Activated B cell treated with CpG ODN at 0.5 μM for 24 hours (primary cell): ENCODE measurements around the gene SPATA4. TPM values are rescaled to one million over a fixed set of nuclear protein-coding genes. Genes with fewer than 3 reads are reported as not detected.

Source experiments
- ATAC-seq: fragments of 200-7000 bp; cut with Tn5 transposase; one replicate; pipeline ENCODE4 v1.10.0; 2021; ENCODE audit warnings: low read depth, mild to moderate bottlenecking, moderate library complexity
- CTCF ChIA-PET: fragments of 350-600 bp; sonication (Branson Sonifier 250); formaldehyde crosslinking; loops from one replicate; lab custom pipeline; 2021; ENCODE audit warnings: antibody characterized with exemption; lab: Charles Lee
- POLR2A ChIA-PET: fragments of 350-600 bp; sonication (Branson Sonifier 250); formaldehyde crosslinking; loops from one replicate; lab custom pipeline; 2021; ENCODE audit warnings: antibody characterized with exemption; lab: Charles Lee
- DNase-seq: peaks from one replicate; pipeline ENCODE4 v3.0.0; 2022
- H3K27ac Mint-ChIP-seq: one replicate; pipeline ENCODE4 v1.8.0; 2020; ENCODE audit warnings: mixed read lengths
- H3K27me3 Mint-ChIP-seq: one replicate; pipeline ENCODE4 v1.8.0; 2021; ENCODE audit warnings: mixed read lengths
- H3K36me3 Mint-ChIP-seq: one replicate; pipeline ENCODE4 v1.8.0; 2021; ENCODE audit warnings: low read depth, mixed read lengths
- H3K4me1 Mint-ChIP-seq: one replicate; pipeline ENCODE4 v1.8.0; 2021; ENCODE audit warnings: mixed read lengths
- H3K4me3 Mint-ChIP-seq: one replicate; pipeline ENCODE4 v1.8.0; 2020; ENCODE audit warnings: mild to moderate bottlenecking, mixed read lengths
- H3K9me3 Mint-ChIP-seq: one replicate; pipeline ENCODE4 v1.8.0; 2020; ENCODE audit warnings: mixed read lengths
- CTCF ChIP-seq: fragments of 200-600 bp; IDR thresholded peaks from one replicate; pipeline ENCODE4 v1.8.0; 2022; ENCODE audit warnings: antibody characterized with exemption, mild to moderate bottlenecking
- intact Hi-C: fragments of 100-400 bp; cut with micrococcal nuclease; formaldehyde crosslinking; loops from one replicate; pipeline ENCODE4 v1.15.1; 2024
- total RNA-seq: library from RNA; stranded (reverse); gene quantifications from 2 replicates; pipeline ENCODE4 v1.2.3, GENCODE V29; 2022

SPATA4 gene
- total RNA-seq, 1 donor from 2014 or later = not detected

DNA sequence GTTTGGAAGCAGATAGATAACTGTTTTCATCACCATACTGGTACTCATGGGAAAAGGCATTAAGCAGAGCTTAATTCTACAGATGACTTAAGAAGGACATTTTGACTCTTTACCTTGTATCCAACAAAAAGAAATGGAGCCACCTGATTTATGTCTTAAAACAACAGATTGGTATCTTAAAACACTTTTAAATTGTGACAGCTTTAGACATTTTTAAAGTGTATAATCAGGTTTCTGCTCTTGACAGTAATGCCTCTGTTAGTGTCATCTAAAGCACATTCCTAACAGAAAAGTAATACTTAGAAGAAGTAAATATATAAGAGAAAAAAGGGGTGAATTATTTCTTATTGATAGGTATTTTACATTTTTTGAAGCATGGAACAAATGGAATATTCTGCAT is 55.9 kb downstream of the SPATA4 start:
- DNase-seq (no peak), ATAC-seq (no peak)
- no peaks in the 10 kb centered on the region for H3K36me3 Mint-ChIP-seq
- intact Hi-C loops = no loop called here
- no peak overlapping the region for H3K27ac Mint-ChIP-seq
- no peaks in the 10 kb centered on the region for H3K9me3 Mint-ChIP-seq
- H3K4me3 Mint-ChIP-seq = no peak overlapping the region
- CTCF ChIA-PET = no interaction called here
- H3K27me3 Mint-ChIP-seq = no peaks in the 10 kb centered on the region
- TF ChIP-seq CTCF = no peak
- H3K4me1 Mint-ChIP-seq = no peaks in the 10 kb centered on the region
- POLR2A ChIA-PET = no interaction called here

- Mint-ChIP-seq H3K27me3 (no peaks in the 10 kb centered on the region), H3K36me3 (no peaks in the 10 kb centered on the region), H3K4me3 (no peak overlapping the region), H3K9me3 (no peaks in the 10 kb centered on the region), H3K4me1 (no peaks in the 10 kb centered on the region), H3K27ac (no peak overlapping the region)
- intact Hi-C loops = no loop called here
- CTCF ChIA-PET = no interaction called here
- ATAC-seq = no peak
- TF ChIP-seq CTCF = no peak
- no peak for DNase-seq
- POLR2A ChIA-PET = no interaction called here
These were observed 57.8 kb downstream of the SPATA4 start for GRCh38 chr4:176137631-176138030.

- ATAC-seq = no peak
- no peaks in the 10 kb centered on the region for H3K27me3 Mint-ChIP-seq
- TF ChIP-seq CTCF = no peak
- CTCF ChIA-PET = no interaction called here
- H3K4me3 Mint-ChIP-seq = no peak overlapping the region
- intact Hi-C loops = no loop called here
- H3K36me3 Mint-ChIP-seq = no peaks in the 10 kb centered on the region
- H3K27ac Mint-ChIP-seq = no peak overlapping the region
- H3K9me3 Mint-ChIP-seq = no peaks in the 10 kb centered on the region
- H3K4me1 Mint-ChIP-seq = no peaks in the 10 kb centered on the region
- no peak for DNase-seq
- POLR2A ChIA-PET = no interaction called here
These were observed 60.7 kb downstream of the SPATA4 start for GRCh38 chr4:176134670-176135069.

Other genes with a start within 250 kb of the SPATA4 start
- gene WDR17, start 129.7 kb downstream of the SPATA4 start, total RNA-seq = 5.7 and 6.2 TPM in 2 replicates
- gene ASB5, start 73.6 kb upstream of the SPATA4 start, total RNA-seq = not detected in 2 replicates
- 106 and 110 TPM in 2 replicates for gene SPCS3, start 124.4 kb upstream of the SPATA4 start, total RNA-seq